ENCODE data around the gene AFDN.

AFDN gene

DNA sequence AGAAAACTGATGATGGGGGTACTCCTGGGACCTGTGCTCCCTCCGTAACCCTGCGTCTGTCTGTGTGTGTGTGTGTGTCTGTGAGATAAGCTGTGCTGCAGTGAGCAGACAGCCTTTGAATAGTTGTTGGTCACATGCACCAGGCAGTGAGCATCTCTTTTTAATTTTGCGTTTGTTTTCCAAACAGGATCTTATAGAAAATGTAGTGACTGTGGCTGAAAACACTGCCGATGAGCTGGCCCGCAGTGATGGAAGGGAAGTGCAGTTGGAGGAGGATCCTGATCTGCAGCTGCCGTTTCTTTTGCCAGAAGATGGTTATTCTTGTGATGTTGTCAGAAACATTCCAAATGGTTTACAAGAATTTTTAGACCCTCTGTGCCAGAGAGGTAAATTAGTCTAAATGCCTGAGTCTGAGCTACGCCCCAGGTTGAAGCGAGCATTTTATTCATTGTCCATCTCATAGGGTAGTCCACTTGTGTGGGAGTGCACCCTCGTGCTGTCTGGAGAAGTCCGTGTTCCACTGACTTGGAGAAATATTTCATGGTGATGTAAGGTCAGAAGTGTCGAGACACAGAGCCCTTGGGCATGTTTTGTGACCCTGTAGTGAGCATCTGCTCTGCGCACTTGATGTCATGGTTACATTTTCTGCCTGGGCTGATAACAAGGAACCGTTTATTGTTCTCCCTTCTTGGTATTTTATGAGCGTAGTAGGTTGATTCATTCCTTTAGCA lies 92.0 kb downstream of the AFDN start:
- DNase-seq (ENCODE audit: low spot score) = no peak

GRCh38 chr6:167919349-167919748 lies 92.6 kb downstream of the AFDN start:
- no peak for DNase-seq (ENCODE audit: low spot score)

- no peak for DNase-seq (ENCODE audit: low spot score)
These were observed 93.5 kb downstream of the AFDN start for GRCh38 chr6:167920165-167920564.

- no peak for DNase-seq (ENCODE audit: low spot score)
These were observed 95.1 kb downstream of the AFDN start for GRCh38 chr6:167921831-167922230.

- DNase-seq (ENCODE audit: low spot score) = no peak
These were observed 98.3 kb downstream of the AFDN start for GRCh38 chr6:167925026-167925425.

- no peak for DNase-seq (ENCODE audit: low spot score)
These were observed 100.5 kb downstream of the AFDN start for GRCh38 chr6:167927246-167927645.

DNA sequence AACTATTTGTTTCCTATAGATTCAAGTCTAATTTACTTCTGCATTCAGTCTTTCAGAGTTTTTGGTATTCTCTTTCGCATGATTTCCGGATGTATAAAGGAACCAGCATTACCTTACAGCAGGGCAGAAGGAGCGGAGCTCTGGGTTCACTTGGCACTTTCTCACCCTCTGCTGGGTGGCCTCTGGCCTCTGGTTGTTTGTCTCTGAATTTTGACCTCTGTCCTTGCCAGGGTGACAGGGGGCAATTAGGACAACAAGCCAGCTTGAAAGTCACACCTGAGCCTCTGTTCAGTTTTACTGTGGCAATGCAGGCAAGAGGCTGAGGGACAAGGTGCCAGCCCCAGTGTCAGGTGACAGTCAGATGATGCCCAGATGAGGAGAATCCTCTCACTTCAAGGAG lies 101.4 kb downstream of the AFDN start:
- DNase-seq (ENCODE audit: low spot score) = no peak

- DNase-seq (ENCODE audit: low spot score) = no peak
These were observed 103.6 kb downstream of the AFDN start for GRCh38 chr6:167930295-167930694.

DNA sequence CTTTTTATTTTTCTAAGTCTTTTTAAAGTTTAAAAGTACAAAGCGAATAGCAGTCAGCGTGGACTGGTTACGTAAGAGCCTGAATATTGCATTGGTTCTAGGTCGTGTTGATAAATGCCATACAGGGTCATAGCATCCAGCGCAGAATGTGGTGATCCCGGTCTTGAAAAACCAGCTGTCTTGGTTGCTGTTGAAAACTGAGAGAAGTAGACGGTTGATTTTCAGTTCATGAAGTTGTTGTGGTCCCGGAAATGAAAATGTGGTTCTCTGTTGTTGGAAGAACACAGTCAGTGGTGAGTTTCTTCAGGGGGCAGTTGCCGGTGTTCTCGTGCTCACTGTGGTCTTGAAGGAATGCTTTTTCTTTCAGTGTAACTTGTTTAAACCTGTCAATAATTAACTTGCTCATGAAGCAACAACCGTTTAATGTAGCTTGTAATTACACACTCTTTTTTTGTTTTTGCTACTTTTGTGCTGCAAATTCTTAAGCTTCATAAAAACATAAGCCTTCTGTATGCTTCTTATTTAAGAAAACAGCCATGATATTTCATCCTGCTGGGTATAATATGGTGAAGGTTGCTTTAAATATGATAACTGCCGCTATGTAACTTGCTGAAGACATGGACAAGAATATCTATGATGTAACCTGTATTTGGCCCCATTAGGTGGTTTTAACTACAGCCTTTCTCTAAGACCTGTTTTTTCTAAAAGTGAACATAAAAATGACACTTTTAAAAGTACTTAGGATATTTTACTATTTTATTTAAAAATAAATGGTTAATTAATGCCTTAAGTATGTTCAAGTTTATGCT lies 106.0 kb downstream of the AFDN start:
- no peak for DNase-seq (ENCODE audit: low spot score)

GRCh38 chr6:167933290-167933689 lies 106.6 kb downstream of the AFDN start:
- DNase-seq (ENCODE audit: low spot score) = peak; percentile 7

DNA sequence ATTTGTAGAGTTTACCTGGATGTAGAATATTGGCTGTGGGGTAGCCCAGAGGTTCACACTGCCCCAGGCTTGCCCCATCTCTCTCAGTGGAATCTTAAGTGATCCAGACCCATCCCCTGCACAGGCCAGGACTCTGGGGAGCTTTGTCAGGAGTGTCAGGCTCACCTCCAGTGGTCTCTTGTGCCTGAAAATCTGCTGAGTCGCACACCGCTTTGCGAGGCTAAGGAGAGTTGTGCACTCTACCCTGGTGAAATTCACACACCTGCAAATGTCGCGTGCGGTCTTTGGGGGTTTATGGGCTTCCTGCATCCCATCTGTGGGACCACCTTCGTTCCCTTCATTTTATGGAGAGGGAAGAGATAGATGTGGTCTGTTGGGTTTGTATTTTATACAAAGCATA lies 107.1 kb downstream of the AFDN start:
- DNase-seq (ENCODE audit: low spot score) = no peak

- DNase-seq (ENCODE audit: low spot score) = peak; percentile 9
These were observed 107.7 kb downstream of the AFDN start for GRCh38 chr6:167934426-167934864.

DNA sequence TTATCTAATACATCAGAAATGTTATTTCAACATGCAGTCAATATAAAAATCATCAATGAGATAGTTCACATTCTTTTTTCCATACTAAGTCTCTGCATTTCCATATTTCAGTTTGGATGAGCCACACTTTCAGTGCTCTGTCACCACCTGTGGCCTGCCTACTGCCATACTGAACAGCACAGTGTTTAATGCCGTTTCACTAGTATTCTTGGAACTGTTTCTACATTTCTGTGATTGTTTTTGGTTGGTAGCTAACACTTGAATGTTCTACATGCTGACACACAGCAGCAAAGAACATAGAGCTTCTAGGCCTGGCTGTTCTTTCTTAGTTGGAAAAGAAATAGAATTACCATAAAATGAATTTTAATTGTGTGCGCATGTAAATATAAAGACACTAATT lies 109.3 kb downstream of the AFDN start:
- no peak for DNase-seq (ENCODE audit: low spot score)

GRCh38 chr6:167937301-167937700 lies 110.6 kb downstream of the AFDN start:
- DNase-seq (ENCODE audit: low spot score) = no peak

- no peak for DNase-seq (ENCODE audit: low spot score)
These were observed 111.5 kb downstream of the AFDN start for GRCh38 chr6:167937948-167938911.

DNA sequence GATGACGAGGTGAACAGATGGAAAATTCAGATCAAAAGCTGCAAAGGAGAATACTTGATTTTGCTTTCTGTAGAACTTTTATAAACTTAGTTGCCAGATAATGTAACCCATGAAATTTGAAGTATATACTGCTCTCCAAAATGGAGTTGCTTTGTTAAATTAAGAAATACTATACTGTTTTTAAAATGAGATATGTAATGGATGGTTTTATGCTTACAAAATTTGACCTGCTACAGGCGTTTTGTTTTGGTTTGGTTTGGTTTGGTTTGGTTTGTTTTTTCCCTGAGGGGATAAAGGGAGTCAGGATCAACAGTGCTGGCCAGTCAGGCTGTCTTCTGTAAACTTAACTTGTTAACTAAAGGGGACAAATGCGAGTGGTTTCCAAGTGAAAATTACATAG lies 115.1 kb downstream of the AFDN start:
- no peak for DNase-seq (ENCODE audit: low spot score)

DNA sequence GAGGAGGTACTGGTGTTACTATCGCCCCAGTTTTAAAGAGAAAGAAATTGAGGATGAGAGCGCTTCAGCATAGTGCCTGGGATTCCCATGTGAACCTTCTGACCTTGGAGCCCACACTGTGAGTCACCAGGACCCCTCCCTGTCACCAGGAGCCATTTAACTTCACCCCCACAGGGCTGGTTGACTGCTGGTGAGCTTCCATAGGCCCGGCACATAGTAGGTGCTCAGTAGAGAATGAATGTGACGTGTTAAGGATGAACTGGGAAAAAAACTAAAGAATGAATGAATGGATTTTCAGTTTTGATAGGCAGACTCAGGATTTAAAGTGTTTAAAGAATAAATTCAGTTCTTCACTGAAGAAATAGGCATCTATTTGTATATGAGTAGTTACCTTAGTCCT lies 117.4 kb downstream of the AFDN start:
- no peak for DNase-seq (ENCODE audit: low spot score)

- DNase-seq (ENCODE audit: low spot score) = no peak
These were observed 119.3 kb downstream of the AFDN start for GRCh38 chr6:167946007-167946406.

DNA sequence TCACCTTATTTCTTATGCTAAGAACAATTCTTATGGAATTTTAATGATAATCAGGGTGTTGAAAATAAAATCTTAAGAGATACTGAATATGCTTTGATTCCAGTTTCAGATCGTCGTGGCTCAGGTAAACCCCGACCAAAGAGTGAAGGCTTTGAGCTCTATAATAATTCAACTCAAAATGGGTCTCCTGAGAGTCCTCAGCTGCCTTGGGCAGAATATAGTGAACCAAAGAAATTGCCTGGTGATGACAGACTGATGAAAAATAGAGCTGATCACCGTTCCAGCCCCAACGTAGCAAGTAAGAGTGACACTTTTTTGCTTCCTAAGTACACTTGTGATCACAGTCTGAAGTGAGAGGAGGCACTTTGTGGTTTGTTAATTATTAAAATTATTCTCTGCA lies 119.9 kb downstream of the AFDN start:
- DNase-seq (ENCODE audit: low spot score) = no peak

DNA sequence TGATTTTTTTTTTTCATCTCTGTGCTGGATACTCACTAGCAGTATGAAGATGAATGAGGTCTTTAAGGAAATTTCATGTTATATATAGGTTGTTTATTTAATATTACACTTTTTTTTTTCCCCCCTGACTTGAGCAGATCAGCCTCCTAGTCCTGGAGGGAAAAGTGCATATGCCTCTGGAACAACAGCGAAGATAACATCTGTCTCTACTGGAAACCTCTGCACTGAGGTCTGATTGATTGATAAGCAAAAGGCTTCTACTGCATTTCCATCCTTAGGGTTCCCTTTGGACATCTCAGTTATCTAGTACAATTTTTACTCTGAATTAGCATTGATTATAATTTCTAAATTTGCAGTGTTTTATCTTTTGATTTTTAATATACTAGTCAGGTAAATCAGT lies 121.0 kb downstream of the AFDN start:
- no peak for DNase-seq (ENCODE audit: low spot score)

GRCh38 chr6:167948716-167949115 lies 122.0 kb downstream of the AFDN start:
- no peak for DNase-seq (ENCODE audit: low spot score)

- no peak for DNase-seq (ENCODE audit: low spot score)
These were observed 122.5 kb downstream of the AFDN start for GRCh38 chr6:167949121-167949684.
